ENCODE results near the gene TESK2.

Gene TESK2

DNA sequence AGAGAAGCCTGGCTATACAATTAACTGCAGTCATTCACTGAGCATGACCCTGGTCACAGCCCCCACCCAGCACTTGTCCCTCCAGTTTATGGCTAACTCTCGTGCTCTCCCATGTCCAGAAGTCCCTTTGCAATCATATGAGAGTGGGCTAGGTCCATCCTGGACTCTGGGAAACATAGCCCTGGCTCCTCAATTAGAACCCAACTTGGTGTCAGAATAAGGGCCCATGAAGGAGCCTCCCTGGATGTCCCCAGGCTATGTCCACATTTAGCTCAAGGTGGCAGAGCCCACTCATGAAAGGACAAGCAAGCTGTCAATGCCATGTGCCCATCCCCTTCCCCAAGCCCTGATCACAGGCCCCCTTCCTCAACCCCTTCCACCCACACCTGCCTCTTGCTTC lies 191.7 kb downstream of the TESK2 start:
- no peak for DNase-seq

DNA sequence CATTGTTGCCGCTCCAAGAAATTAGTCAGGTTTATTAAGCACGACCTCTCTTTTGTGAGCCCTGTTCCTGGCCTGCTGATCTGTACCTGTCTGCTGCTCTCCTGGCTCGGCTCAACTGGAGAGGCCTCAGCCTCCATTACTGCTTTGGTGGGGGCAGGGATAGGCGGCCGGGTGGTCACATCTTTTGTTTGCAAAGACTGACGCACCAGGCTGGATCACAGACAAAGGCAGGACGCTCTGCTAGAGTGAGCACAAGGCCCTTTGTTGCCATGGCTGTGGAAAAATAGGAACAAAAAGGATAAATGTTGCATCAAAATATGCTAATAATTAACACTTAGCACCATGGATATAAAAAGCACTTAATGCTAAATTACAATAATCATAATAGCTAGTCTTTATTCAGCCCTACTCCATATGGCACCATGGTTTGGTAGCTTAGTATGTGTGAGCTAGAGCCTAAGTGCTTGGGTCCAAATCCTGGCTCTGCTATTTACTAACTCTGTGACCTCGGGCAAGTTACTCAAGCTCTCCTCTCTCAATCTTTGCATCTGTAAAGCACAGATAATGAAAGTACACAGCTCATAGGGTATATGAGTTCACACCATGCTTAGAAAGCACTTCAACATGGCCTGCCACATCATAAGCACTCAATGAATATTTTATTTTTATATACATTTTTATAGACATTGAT lies 193.2 kb downstream of the TESK2 start:
- DNase-seq, result no peak

All from NCI-H2107 (cell line).